Measurements from ENCODE around the gene LCE3C. TPM values are rescaled to one million over a fixed set of nuclear protein-coding genes. Genes with fewer than 3 reads are reported as not detected.

The LCE3C gene
- total RNA-seq, 1 experiment from 2014 or later: not detected

DNA sequence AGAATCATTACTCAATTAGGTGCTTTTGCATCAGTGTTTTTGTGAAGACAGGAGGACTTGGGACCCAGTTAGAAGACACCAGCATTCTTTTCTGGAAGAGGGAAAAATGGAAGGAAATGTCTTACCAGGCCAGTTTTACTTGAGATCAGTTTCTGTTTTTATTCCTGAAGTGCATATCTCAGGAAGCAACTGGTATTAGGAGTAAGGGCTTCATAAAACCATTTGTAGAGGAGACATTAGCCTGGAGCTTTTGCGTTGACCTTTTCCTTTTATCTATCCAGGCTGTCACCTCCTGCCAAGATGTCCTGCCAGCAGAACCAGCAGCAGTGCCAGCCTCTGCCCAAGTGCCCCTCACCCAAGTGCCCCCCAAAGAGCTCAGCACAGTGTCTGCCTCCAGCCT, 13.5 kb downstream of the LCE3C start, which contains the start of gene LCE3B:
Gene LCE3B (plus strand): TSS at position 301 of the 400 bp plus-strand sequence. CDS start 0 bp downstream, at position 301.
- Histone ChIP-seq H2BK120ac (ENCODE audit: low read depth, low read length, poor library complexity, severe bottlenecking) (no peak within 1 kb of the TSS), H3K23me2 (ENCODE audit: insufficient read length, low read depth, low read length, poor library complexity, severe bottlenecking) (no peaks in the 10 kb centered on the region), H3K14ac (ENCODE audit: insufficient read depth, low read length) (no peak within 1 kb of the TSS), H3K23ac (ENCODE audit: insufficient read length, low read depth, low read length) (no peak within 1 kb of the TSS), H4K8ac (replicated peaks; ENCODE audit: insufficient read length, low read depth, low read length) (no peak within 1 kb of the TSS), H2BK15ac (ENCODE audit: low read depth, low read length) (no peak within 1 kb of the TSS), H3K4me1 (ENCODE audit: insufficient read depth, low read length) (no peaks in the 10 kb centered on the region), H2BK20ac (ENCODE audit: low read depth, low read length, poor library complexity, severe bottlenecking) (no peak within 1 kb of the TSS), H3K4ac (ENCODE audit: low read depth, low read length) (no peak within 1 kb of the TSS), H3K18ac (ENCODE audit: insufficient read length, low read depth, low read length) (no peak within 1 kb of the TSS), H4K91ac (ENCODE audit: insufficient read length, low read depth, low read length) (no peak within 1 kb of the TSS), H4K20me1 (ENCODE audit: control insufficient read depth, insufficient read depth, insufficient read length) (no peaks in the 10 kb centered on the region), H2BK5ac (ENCODE audit: insufficient read length, low read length) (no peak within 1 kb of the TSS), H3K27me3 (ENCODE audit: insufficient read depth, low read length) (no peaks in the 10 kb centered on the region), H2AK5ac (ENCODE audit: insufficient read length, low read length) (no peak within 1 kb of the TSS), H3K56ac (ENCODE audit: insufficient read length, low read depth, low read length) (no peak within 1 kb of the TSS), H3K27ac (ENCODE audit: insufficient read length, low read depth, low read length) (no peak within 1 kb of the TSS), H2BK12ac (ENCODE audit: insufficient read length, low read depth, low read length) (no peak within 1 kb of the TSS), H2AFZ (ENCODE audit: low read length) (no peak within 1 kb of the TSS), H3K79me1 (ENCODE audit: insufficient read depth, low read depth, low read length, poor library complexity, severe bottlenecking) (no peaks in the 10 kb centered on the region), H3T11ph (ENCODE audit: low read length) (no peak within 1 kb of the TSS), H3K4me2 (ENCODE audit: insufficient read depth, insufficient read length, low read length) (no peak within 1 kb of the TSS), H4K5ac (ENCODE audit: insufficient read length, low read depth, low read length) (no peak within 1 kb of the TSS), H3K9me3 (ENCODE audit: control insufficient read depth, low read depth, low read length) (peaks cover 63% of the 10 kb centered on the region), H3K79me2 (ENCODE audit: insufficient read depth, low read length) (no peaks in the 10 kb centered on the region), H3K9ac (ENCODE audit: extremely low read depth, insufficient read length, low read length) (no peak within 1 kb of the TSS)
- Mint-ChIP-seq H3K9me3 (peaks cover 68 to 76% of the 10 kb centered on the region in 2 experiments), H3K27me3 (ENCODE audit: low read depth) (no peaks in the 10 kb centered on the region), H3K36me3 (ENCODE audit: insufficient read depth in 1 of 3, low read depth in 3 of 3) (peaks cover 0 to 8% (median 2%) of the 10 kb centered on the region in 3 experiments; a peak in 3 of 7 replicates), H3K4me1 (no peaks in the 10 kb centered on the region), H3K4me3 (no peak within 1 kb of the TSS), H3K27ac (no peak within 1 kb of the TSS)
- TF ChIP-seq, protein P1, sequence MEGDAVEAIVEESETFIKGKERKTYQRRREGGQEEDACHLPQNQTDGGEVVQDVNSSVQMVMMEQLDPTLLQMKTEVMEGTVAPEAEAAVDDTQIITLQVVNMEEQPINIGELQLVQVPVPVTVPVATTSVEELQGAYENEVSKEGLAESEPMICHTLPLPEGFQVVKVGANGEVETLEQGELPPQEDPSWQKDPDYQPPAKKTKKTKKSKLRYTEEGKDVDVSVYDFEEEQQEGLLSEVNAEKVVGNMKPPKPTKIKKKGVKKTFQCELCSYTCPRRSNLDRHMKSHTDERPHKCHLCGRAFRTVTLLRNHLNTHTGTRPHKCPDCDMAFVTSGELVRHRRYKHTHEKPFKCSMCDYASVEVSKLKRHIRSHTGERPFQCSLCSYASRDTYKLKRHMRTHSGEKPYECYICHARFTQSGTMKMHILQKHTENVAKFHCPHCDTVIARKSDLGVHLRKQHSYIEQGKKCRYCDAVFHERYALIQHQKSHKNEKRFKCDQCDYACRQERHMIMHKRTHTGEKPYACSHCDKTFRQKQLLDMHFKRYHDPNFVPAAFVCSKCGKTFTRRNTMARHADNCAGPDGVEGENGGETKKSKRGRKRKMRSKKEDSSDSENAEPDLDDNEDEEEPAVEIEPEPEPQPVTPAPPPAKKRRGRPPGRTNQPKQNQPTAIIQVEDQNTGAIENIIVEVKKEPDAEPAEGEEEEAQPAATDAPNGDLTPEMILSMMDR (conservative IDR thresholded peaks at IDR 0.05): no peak
- DNase-seq: no peak
- WGBS (ENCODE audit: extremely low coverage, insufficient read length, low lambda C conversion rate): no CpG with 5 or more reads among the region's 1 CpG
